Activated CD4-positive, alpha-beta T cell treated with anti-CD3 and anti-CD28 coated beads for 24 hours (primary cell): ENCODE results near the gene NPTN.
"Not testable (repeated sequence)": the region's sequence is repeated elsewhere in the genome, so short reads cannot be mapped to it uniquely, and the experiment has no call there.

ENCODE experiments used
- DNase-seq, 2 donors: peaks; one replicate each; pipeline ENCODE4 v3.0.0-alpha.2; 2020; ENCODE audit warnings: low read depth in 2 of 2

The NPTN gene

DNA sequence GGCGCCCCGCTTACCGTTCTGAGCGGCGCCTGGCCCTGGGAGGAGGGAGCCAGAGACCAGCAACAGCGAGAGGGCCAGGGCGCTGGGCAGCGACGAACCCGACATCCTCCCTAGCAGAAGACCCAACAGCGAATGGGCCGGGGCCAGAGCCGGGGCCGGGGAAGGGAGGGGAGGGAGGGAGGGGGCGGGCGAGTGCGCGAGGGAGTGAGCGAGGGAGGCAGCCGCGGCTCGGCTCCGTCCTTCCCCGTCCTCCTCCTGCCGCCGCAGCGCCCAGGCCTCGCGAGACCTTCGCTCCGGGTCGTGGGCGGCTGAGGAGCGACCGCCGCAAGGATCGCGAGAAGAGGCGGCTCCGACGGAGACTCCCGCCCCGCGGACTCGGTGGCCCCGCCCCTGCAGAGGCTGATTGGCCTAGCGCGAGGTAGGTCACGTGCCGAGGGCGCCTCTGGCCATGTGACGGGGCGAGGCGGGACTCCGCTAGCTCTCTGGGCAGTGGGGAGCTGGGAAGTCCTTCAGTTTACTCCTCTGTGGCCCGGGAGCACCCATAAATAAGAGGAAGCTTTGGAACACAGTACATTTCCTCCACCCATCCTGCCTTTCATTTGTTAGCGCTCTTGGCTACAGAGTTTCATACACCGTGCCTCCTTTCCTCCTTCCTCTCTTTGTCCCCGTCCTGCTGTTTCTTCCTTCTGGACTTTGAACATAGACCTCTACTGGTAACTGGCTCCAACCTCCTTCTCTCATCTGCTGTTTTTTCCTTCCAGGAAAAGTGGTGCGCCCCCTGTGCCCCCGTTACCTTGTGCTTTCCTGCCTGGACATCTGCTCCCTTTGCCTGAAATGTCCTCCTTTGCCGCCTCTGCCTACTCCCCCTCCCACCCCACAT, at the start of gene NPTN:
Gene NPTN, minus strand, starts transcription at position 279 of the 880 bp plus-strand sequence. Its CDS starts 174 bp downstream, at position 105.
- peak; percentile 97 to 98 for DNase-seq

DNA sequence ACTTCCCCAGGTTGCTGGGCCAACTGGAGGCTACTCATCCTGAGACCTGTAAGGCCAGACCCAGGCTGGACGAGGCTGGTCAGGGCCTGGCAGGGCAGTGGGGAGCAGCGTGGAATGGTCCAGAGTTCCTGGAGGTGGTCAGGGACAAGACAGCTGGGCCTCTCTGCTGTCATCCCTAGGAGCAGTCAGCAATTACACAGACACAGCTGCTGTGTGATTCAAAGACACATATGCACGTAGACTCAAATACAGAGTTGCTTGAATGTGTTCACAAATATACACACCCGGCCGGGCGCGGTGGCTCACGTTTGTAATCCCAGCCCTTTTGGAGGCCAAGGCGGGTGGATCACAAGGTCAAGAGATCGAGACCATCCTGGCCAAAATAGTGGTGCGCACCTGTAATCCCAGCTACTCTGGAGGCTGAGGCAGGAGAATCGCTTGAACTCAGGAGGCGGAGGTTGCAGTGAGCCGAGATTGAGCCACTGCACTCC, 49.5 kb upstream of the NPTN start:
- no peak for DNase-seq

DNA sequence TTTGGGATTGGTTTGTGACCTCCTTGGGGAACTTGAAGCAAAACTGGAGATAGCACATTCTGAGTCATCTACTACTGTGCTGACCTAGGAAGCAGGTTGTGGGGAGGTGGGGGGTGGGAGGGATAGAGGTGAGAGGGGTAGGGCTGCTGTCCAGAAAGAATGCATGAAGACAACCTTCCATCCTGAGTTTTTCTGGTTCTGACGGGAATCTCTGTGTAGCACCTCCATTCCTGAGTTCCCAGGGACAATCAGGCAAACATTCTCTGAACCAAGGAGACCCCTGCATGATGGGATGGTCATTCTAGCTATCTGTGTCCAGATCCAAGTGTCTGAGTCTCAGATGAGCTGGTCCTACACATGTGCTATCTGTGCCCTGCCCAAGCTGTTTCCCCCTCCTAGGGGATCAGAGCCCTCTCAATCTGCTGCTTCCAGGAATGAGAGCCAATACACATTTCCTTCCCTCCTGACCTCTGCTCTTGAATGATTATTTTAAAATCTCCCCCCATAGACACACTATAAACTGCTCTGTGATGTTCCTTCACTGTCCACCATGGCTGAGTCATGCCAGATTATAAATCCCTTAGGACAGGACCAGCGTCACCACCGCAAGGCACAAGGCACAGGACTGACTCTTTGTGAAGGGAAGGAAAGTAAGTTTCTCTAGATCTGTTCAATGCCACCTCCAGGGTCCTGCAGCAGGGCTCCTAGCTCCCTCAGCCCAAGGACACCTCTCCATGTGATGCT, 48.8 kb upstream of the NPTN start:
- DNase-seq, result no peak

DNA sequence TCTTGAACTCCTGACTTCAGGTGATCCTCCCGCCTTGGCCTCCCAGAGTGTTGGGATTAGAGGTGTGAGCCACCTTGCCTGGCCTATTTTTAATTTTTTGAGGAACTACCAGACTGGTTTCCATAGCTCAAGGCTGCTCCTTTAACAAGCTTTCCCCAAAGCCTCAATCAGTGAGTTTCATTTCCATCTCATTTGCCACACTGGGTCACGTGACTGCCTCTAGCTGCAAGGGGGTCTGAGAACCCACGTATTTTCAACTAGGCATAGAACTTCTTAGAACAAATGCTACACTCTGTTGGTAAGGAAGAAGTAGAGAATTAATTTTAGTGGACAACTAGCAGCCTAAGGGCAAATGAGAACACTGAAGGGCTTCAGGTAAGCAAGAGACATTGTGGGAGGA, 47.9 kb upstream of the NPTN start:
- DNase-seq, result no peak

DNA sequence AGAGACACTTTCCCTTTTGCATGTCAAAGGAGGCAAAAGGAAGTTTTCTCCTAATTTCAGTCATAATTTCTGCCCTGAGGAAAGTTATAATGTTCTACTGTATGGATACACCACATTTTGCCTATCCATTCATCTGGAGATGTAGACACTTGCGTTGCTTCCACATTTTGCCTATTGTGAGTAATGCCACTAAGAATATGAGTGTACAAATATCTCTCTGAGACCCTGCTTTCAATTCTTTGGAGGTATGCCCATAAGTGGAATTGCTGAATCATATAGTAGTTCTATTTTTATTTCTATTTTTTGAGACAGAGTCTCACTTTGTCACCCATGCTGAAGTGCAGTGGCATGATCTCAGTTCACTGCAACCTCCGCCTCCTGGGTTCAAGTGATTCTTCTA, 47.4 kb upstream of the NPTN start:
- no peak for DNase-seq

DNA sequence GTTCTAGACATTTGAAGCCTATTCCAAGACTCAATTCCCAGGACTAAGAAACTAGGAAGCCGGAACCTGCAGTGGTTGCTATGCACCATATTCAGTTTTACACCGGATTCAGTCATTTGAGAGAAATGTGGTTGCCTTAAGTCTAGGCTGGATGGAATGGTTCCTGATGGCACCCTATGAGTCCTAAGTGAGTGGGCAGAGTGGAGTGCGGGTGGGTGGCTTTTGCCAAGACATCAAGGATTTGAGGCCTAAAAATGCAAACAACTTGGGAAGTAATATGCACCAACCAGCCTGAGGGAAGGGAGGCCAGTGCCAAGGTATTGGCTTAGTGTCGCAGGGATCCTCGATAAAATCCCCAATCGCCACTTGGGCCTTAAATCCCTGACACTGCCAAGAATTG, 46.8 kb upstream of the NPTN start:
- DNase-seq, result no peak

DNA sequence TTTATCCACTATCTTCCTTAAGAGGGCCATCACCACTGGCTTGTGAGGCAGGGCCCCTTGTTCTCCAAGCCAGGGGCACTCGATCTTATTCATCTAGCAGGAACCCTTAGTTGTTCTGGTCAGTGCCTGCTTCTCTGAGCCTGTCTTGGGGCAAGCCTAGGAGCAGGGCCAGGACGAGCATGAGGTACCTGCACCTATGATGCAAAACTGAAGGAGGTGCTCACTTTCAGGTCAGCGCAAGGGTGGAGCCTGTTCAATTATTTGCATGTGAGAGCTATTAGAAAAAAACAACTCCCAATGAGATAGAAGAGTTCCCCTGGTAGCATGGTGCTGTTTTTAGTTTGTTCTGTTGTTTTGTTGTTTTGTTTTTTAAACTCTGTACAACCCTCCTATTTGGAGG, 46.0 kb upstream of the NPTN start:
- DNase-seq, result no peak

DNA sequence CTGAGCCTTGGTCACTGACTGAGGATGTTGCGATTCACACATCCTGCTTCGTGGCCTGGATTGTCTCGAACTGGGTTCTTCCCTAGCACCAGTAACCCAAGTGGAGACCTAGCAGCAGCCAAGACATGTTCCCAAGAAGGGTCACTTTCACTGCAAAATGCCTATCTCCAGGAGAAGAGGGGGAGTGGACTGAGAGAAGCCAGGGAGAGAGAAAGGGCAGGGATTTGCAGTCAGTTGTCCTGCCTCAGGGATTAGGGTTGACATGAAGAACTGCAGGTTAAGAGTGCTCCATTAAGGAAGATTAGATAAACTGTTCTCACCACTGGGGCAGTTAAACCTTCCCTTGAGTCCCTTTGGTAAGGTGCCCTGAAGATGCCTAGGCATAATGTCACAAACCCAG, 45.3 kb upstream of the NPTN start:
- DNase-seq, result no peak

DNA sequence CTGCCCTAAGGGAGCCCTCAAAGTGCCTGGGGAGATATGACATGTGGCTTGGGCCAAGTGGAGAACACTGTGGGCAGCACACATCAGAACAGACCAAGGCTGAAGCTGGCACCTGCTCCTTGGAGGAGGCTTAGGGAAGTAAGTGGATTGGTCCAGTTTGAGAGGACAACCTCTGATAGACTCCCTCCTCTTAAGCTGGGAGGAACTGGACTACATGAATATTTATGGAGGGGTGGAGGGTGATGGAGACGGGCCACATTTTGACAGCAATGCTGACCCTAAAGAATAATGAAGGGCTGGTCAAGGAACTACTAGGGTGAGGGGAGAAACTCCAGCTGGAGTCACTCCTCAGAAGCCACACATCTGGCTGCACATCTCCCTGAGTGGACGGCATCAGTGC, 44.5 kb upstream of the NPTN start:
- DNase-seq, result no peak

DNA sequence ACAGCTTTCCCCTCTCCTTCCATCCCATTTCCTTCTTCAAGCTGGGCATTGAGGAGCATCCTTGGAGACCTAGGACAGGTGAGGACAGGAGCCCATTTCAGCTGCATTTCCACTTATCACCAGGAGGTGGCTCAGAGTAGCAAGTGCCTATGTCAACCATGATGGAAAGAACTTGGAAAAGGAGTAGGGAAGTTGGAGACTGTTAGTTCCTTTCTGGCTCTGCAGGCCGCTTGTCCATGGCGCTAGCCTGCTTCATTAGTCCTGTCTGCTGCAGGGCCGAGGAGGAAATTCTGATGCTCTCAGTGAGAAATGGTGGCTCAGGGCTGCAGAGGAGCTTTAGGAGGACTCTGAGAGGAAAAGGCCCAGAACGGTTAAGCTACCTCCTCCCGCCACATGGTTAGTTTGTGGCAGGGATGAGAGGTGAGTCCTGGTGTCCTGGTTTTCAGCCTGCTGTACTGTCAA, 44.0 kb upstream of the NPTN start:
- DNase-seq, result peak; percentile 35 to 51

DNA sequence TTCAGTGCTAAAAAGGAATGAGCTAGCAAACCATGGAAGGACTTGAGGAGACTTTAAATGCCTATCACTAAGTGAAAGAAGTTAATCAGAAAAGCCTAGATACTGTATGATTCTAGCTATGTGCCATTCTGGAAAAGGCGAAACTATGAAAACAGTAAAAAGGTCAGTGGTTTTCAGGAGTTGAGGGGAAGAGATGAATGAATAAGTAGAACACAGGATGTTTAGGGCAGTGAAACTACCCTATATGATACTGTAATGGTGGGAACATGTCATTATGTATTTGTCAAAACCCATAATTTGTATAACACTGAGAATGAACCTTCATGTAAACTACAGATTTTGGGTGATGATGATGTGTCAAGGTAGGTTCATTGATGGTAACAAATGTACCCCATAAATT, 41.4 kb upstream of the NPTN start:
- DNase-seq, result no peak

DNA sequence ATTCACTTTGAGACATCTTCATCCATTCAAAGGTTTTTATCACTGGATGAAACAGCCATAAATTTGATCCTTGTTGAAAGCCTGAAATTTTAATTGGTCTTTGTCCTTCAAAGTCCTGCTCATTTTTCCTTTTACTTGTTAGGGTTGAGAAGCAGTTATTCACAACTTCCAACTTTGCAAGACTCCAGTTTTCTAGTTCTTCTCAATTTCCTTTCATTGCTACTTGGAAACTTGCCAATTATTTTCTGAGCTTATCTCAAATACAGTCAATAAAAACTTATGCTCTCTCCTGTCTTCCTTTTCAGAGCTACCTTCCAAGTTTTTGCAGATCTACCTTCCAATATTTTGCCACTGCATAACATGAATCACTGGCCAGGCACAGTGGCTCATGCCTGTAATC, 27.3 kb upstream of the NPTN start:
- DNase-seq, result no peak

DNA sequence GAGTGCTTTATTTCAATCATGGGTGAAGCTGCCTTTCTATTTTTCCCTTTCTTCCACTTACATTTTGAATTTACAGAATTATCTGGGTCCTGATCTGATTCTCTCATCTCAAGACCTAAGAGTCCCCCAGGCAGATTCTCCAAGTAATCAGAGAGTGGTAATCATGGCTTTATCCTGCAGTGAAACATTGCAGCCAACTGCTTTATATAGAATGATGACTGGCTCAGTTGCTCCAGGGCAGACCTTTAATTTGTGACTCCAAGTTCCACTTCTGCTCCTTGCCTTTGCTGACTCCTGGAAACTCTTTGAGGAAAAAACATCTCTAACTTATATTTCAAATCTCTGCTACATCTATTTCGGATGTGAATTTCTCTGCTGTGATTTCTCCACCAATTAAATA, 25.5 kb upstream of the NPTN start:
- no peak for DNase-seq

DNA sequence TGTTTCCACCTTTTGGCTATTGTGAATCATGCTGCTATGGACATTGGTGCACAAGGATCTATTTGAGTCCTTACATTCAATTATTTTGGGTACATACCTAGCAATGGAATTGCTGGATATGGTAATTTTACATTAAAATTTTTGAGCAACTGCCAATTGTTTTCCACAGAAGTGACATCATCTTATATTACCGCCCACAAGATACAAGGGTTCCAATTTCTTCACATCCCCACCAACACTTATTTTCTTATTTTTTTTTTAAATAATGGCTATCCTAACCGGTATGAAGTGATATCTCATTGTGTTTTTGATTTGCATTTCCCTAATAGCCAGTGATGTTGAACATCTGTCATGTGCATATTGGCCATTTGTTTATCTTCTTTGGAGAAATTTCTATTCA, 22.5 kb upstream of the NPTN start:
- no peak for DNase-seq

DNA sequence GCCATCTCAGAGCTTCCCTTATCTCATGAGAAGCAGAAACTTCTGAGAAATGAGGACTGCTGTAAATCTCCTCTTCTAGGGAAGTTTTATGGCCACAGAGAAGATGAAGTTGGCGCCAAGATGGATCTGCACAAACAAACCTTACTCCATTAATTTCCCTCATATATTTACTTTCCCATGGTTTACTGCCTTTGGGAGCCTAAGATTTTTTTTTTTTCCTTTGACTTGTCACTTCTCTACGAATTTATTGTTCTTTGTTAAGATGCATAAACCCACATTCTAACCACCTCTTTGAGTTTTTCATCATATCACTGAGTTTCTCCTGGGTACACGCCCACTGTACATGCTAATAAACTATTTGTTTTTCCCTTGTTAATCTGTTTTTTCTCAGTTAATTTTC, 21.5 kb upstream of the NPTN start:
- no peak for DNase-seq

DNA sequence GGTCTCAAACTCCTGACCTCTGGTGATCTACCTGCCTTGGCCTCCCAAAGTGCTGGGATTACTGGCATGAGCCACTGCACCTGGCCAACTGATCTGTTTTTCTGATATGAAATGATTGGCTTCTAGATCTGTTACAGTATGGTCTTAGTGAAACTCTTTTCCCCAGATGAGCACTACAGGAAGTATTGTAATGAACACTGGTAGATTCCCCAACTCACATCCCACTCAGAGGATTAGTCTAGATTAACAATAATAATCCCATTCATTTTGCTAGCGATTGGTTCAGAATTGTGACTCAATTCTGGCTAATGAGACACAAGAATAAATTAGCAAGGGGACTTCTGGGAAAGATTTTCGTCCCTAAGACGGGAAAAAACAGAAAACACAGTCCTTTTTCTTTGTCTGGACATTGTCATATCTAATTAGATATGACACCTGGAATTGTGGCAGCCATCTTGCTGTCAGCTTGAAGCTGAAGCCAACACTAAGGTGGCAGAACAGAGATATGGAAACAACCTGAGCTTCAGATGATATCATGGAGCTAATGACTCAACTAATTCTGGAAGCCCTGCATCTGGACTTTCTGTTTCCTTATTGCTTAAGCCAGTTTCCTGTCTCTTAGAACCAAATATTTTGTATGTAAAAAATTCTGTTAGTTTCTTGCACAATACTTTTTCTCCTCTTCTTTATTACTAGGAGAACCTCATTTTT, 17.4 kb upstream of the NPTN start:
- DNase-seq, result no peak

DNA sequence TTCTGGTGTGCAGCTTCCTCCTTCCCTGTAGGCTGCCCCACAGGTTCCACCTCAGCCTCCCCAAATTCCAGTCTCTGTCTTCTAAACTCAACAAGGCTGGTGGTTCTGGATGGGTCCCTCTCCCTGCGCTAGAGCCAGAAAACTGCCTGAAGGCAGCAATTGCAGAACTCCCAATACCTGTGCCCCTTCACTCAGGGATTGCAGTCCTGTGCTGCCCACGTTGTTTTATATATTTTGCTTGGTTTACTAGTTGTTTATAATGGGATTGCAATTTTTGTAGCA, 14.8 kb upstream of the NPTN start:
- DNase-seq, result no peak

DNA sequence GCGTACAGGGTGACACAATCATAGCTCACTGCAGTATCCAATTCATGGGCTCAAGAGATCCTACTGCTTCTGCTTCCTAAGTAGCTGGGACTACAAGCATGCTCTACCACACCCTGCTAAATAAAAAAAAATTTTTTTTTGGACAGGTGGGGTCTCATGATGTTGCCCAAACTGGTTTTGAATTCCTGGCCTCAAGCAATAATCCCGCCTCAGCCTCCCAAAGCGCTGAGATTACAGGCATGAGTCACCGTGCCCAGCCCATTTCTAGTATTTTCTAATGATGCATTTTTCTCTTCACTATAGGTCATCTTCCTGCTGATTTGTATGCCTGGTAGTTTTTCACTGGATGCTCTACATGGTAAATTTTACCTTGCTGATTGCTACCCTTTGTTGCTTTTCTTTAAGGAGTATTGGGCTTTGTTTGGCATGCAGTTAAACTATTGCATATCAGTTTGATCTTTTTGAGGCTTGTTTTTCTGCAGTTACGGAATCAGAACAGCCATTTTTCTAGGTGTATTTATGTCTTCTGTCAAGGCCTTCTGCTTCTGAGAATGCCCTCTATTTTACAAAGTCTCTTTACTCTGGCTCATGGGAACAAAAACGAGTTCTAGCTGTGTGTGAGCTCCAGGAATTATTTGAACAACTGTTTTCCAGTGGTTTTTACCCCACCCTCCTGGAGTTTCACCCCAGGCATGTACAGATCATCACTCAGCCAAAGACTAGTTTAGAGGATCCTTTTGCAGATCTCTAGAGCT, 14.2 kb upstream of the NPTN start:
- DNase-seq, result no peak

DNA sequence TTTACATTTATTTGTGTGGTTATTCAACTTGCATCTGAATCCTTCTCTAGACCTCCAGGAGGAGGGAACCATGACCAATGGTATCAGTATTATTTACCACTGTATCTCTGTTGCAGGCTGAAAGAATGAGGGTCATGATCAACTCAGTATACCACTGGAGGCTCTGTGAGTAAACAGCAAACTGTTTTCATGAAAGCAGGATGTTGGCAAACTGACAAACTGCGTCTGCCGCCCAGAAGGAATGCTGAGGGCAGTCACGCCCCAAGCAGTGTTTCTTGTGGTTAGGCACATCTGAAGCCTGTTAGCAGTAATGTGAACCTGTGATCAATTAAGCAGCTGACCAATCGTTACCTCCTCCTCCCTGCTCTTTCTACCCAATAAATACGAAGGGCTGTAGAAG, 6.3 kb upstream of the NPTN start:
- DNase-seq, result not testable (repeated sequence)

DNA sequence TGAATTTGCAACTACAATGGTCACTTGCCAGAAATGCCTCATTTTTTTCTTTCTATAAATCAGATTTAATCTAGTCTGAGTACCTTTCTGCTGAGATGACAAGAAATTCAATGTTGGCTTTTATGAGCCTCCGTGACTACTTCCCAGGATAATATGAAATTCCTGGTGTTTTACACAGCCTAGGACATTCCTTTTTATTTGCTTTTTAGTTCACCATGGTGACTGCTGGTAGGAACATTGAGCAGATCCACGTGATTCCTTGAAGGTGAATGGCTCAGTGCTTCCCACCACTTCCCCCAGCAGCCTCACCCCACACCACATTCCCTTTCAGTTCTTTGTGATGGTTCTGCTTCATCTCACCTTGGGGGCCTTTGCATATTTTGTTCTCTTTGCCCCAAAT, 4.3 kb upstream of the NPTN start:
- no peak for DNase-seq

DNA sequence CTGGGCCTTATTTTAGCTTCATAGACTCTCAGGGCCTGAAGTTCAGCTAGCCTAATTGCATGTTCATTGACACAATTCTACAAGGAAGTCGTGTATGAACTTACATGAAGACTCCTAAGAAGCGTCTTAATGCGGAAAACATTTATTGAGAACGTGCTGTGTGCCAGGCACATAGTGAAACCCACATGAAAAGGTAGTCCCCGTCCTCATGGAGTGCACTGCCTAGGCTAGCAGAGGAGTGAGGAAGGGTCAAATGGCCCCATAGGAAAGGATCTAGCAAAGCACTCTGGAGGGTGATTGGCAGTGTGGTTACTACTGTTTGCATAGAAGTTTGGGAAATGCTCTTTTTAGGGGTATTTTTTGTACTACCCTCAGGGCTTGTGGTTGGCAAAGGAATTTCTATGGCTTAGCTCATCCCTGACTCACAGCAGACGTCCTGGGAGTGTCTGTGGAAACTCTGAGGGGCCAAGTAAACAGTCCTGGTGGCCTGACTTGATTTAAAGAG, 854 bp upstream of the NPTN start:
- no peak for DNase-seq

DNA sequence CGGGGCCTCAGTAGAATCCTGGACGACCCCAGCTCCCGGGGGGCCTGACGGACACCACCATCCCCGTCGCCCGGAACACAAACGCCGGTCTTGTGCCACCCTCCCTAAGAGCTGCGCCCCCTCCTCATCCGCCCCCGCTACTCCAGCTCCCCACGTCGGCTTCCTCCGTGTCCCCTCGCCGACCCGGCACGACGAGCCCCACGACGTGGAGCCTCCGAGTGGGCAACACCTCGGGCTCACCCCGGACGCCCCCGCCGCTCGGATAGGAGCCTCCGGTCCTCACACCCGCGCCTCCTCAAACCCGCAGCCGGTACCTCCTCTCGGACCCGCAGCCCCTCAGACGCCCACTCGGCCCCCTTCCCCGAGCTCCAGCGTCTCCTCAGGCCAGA, 525 bp downstream of the NPTN start:
- no peak for DNase-seq
